HG03354 (cell line): Measurements from ENCODE around the gene RFT1.
A peak's percentile ranks its signal among the peaks of the same experiment; 100 is the strongest.

Experiments
- ATAC-seq: cut with Tn5 transposase; IDR thresholded peaks from one replicate; pipeline ENCODE4 v1.9.1; 2021; ENCODE audit warnings: mild to moderate bottlenecking; ENCODE audit not compliant: unreplicated experiment, poor library complexity, severe bottlenecking

RFT1 gene

GRCh38 chr3:53044711-53045517, 85.3 kb downstream of the RFT1 start:
- ATAC-seq, result peak; percentile 45

GRCh38 chr3:53044371-53044710, 85.9 kb downstream of the RFT1 start:
- ATAC-seq, result no peak

DNA sequence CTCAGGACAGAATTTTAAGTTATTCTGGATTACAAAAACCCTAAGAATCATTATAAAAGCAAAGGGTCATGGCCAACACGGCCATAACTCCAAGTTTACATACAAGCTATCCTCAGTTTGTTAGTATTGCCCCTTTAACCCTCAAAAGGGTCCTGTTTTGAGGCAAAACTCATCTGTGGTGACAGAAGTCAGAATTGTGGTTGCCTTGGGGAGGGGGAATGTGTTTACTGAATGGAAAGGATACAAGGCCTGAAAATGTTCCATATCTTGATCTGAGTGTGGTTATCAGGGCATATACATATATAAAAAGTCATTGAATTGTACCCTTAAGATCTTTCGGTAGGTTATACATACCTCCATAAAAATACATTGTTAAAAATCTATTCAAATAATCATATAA, 86.5 kb downstream of the RFT1 start:
- no peak for ATAC-seq

- no peak for ATAC-seq
Observed at GRCh38 chr3:53042651-53043050, 87.6 kb downstream of the RFT1 start.

DNA sequence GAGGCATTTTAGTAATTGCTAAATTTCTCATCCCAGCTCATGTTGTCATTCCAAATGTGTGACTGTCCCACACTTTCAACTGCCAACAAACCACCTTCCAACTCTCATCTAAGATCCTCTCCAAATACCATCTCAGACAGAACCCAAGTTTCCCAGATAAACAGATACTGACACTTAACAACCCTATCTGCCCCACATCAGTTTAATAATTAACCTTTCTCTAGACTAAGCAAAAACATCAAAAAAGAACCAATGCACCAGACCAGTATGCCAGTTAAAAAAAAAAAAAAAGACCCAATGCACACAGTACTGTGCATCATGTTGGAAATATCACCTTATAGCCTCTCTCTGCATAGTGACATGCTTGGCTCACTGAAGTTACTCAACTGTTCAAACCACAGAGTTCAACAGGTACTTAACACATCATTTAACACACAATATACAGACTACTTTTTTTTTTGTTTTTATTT, 89.8 kb downstream of the RFT1 start:
- ATAC-seq, result no peak

DNA sequence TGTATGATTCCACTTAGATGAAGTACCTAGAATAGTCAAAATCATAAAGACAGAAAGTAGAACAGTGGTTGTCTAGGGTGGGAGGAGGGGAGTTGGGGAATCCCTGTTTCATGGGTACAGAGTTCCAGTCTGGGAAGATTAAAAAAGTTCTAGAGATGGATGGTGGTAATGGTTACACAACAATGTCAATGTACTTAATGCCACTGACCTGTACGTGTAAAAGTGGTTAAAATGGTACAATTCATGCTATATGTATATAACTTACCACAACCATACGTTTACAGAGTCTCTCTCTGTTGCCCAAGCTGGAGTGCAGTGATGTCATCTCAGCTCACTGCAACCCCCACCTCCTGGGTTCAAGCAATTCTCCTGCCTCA, 90.9 kb downstream of the RFT1 start:
- ATAC-seq, result no peak

DNA sequence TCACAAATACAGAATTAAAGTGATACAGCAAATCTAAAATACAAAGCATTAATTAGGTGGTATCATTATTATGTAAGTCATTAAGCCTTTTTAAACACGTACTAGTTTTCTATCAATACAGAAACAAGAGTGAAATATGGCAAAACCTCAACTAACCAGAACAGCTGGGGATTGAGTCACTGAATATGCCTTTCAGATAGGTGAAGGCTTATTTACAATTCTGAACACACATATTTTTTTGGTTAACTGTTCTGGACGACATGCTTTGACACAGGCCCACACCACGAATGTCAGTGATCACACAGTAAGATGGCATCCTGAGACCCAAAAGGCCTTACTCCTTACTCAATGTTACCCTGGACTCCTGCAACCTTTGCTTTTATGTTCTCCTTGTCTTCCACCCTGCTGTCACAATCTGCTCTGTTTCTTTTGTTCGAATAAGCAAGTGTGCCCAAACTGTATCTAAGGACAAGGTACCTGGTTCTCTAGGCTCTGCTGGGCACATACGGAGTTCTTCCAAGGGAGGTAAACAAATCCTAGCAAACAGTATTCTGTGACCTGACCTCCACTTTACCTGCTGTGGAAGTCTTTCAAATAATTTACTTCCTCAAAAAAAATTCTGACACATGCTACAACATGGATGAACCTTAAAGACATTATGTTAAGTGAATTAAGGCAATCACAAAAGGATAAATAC, 91.4 kb downstream of the RFT1 start:
- no peak for ATAC-seq
